HCT116 (cell line): ENCODE results near the gene SRGAP2C. TPM values are rescaled to one million over a fixed set of nuclear protein-coding genes. Genes with fewer than 3 reads are reported as not detected.

Source experiments
- ATAC-seq: fragments of 200-7000 bp; cut with Tn5 transposase; 2 replicates; pipeline ENCODE4 v1.9.1; 2020; ENCODE audit warnings: mild to moderate bottlenecking, moderate library complexity
- BruUV-seq: library from RNA; stranded (reverse); fragments of 400-500 nt; replicated peaks from 2 replicates; lab custom pipeline; 2021; lab: Mats Ljungman, UMichigan
- CTCF ChIA-PET: fragments of 300-600 bp; sonication (Branson Sonifier 250); formaldehyde crosslinking; loops from one replicate; lab custom pipeline; 2021; ENCODE audit warnings: antibody characterized with exemption; lab: Charles Lee
- POLR2A ChIA-PET: fragments of 300-600, 350-600 bp; sonication (Branson Sonifier 250); formaldehyde crosslinking; loops from one replicate; lab custom pipeline; 2021; ENCODE audit warnings: antibody characterized with exemption; lab: Charles Lee
- RAD21 ChIA-PET, 2 experiments: fragments of 300-600 bp; sonication (Branson Sonifier 250); formaldehyde crosslinking; loops; one replicate each; lab custom pipeline; 2023; ENCODE audit warnings: low total read pairs in 2 of 2; ENCODE audit not compliant: uncharacterized antibody in 2 of 2, unreplicated experiment in 2 of 2, low non-redundant PET in 1 of 2; lab: Charles Lee
- DNase-seq: peaks from one replicate; pipeline ENCODE4 v3.0.0-alpha.2; 2010; ENCODE audit warnings: low read depth, low spot score
- H2AFZ ChIP-seq: fragments of 200-600 bp; shearing (Covaris generic), sonication (generic); 2 replicates; pipeline ENCODE4 v1.6.1; 2017; ENCODE audit warnings: low read depth, mixed run types, mixed read lengths, antibody characterized with exemption, low read length; ENCODE audit not compliant: poor library complexity, severe bottlenecking
- H3K27ac ChIP-seq: 2 replicates; pipeline ENCODE4 v1.5.1; 2012; ENCODE audit warnings: low read depth, low read length
- H3K27me3 ChIP-seq: fragments of 200-600 bp; sonication (generic); 2 replicates; pipeline ENCODE4 v1.6.1; 2016; ENCODE audit warnings: mixed run types, low read length, mixed read lengths; ENCODE audit not compliant: insufficient read depth
- H3K36me3 ChIP-seq, 2 experiments: fragments of 200-500 bp in 1 of 2; fragments of 200-600 bp in 1 of 2; sonication (Bioruptor generic) in 1 of 2; sonication (generic) in 1 of 2; 2 replicates each; pipeline versions ENCODE4 v1.5.1 to v1.6.1; 2014 to 2016; ENCODE audit warnings: low read length in 2 of 2, inconsistent platforms in 1 of 2, mixed read lengths in 1 of 2, mixed run types in 1 of 2; ENCODE audit not compliant: insufficient read depth in 2 of 2, control insufficient read depth in 1 of 2
- H3K4me1 ChIP-seq, 2 experiments: fragments of 200-600 bp in 1 of 2; sonication (generic) in 1 of 2; 2 replicates each; pipeline versions ENCODE4 v1.5.1 to v1.6.1; 2012 to 2017; ENCODE audit warnings: low read length in 2 of 2, inconsistent platforms in 1 of 2, mild to moderate bottlenecking in 1 of 2, mixed read lengths in 1 of 2, mixed run types in 1 of 2, moderate library complexity in 1 of 2; ENCODE audit not compliant: insufficient read depth in 2 of 2, control insufficient read depth in 1 of 2
- H3K4me2 ChIP-seq: fragments of 200-600 bp; sonication (generic); 2 replicates; pipeline ENCODE4 v1.6.1; 2017; ENCODE audit warnings: mixed run types, low read length, mixed read lengths
- H3K4me3 ChIP-seq, 2 experiments: fragments of 200-600 bp in 1 of 2; sonication (generic) in 1 of 2; replicated peaks in 1 of 2; 2 replicates each; pipeline ENCODE4 v1.5.1; 2011 to 2016; ENCODE audit warnings: low read length in 2 of 2, control low read depth in 1 of 2, low read depth in 1 of 2, mild to moderate bottlenecking in 1 of 2, mixed read lengths in 1 of 2, mixed run types in 1 of 2
- H3K79me2 ChIP-seq: fragments of 200-600 bp; sonication (generic); 2 replicates; pipeline ENCODE4 v1.6.1; 2017; ENCODE audit warnings: mild to moderate bottlenecking, mixed run types, low read length, moderate library complexity, mixed read lengths; ENCODE audit not compliant: insufficient read depth
- H3K9ac ChIP-seq: fragments of 200-600 bp; sonication (generic); 2 replicates; pipeline ENCODE4 v1.6.1; 2016; ENCODE audit warnings: low read length, mixed read lengths
- H3K9me2 ChIP-seq: fragments of 200-600 bp; sonication (generic), shearing (Covaris generic); 2 replicates; pipeline ENCODE4 v1.6.1; 2017; ENCODE audit warnings: mixed run types, mild to moderate bottlenecking, moderate library complexity; ENCODE audit not compliant: insufficient read depth
- H3K9me3 ChIP-seq, 2 experiments: fragments of 200-500 bp in 1 of 2; fragments of 200-600 bp in 1 of 2; sonication (Bioruptor generic) in 1 of 2; sonication (generic) in 1 of 2; 2 replicates each; pipeline ENCODE4 v1.6.1; 2014 to 2017; ENCODE audit warnings: low read length in 2 of 2, mixed read lengths in 2 of 2, inconsistent platforms in 1 of 2, low read depth in 1 of 2, mild to moderate bottlenecking in 1 of 2, mixed run types in 1 of 2, moderate library complexity in 1 of 2; ENCODE audit not compliant: control insufficient read depth in 1 of 2, insufficient read depth in 1 of 2
- H4K20me1 ChIP-seq: fragments of 200-600 bp; sonication (generic), shearing (Covaris generic); 2 replicates; pipeline ENCODE4 v1.6.1; 2017; ENCODE audit warnings: mixed run types, mild to moderate bottlenecking, moderate library complexity; ENCODE audit not compliant: insufficient read depth
- CEBPB ChIP-seq: IDR thresholded peaks from 2 replicates; pipeline ENCODE4 v1.6.1; 2012; ENCODE audit warnings: low read depth
- EGR1 ChIP-seq: IDR thresholded peaks from 2 replicates; pipeline ENCODE4 v1.6.1; 2012; ENCODE audit warnings: low read depth
- EZH2 ChIP-seq: fragments of 200-600 bp; sonication (generic); IDR thresholded peaks from 2 replicates; pipeline ENCODE4 v1.6.1; 2017; ENCODE audit warnings: antibody characterized with exemption, mixed run types
- EZH2phosphoT487 ChIP-seq: fragments of 200-600 bp; IDR thresholded peaks from 2 replicates; pipeline ENCODE4 v1.6.1; 2018; ENCODE audit warnings: antibody characterized with exemption, borderline replicate concordance
- JUND ChIP-seq: IDR thresholded peaks from 2 replicates; pipeline ENCODE4 v1.6.1; 2012
- SRF ChIP-seq: IDR thresholded peaks from 2 replicates; pipeline ENCODE4 v1.6.1; 2012; ENCODE audit warnings: low read depth
- YY1 ChIP-seq: IDR thresholded peaks from 2 replicates; pipeline ENCODE4 v1.6.1; 2011; ENCODE audit warnings: low read length, low read depth, moderate library complexity, mild to moderate bottlenecking; ENCODE audit not compliant: insufficient replicate concordance; ENCODE audit errors: extremely low read depth
- ZBTB33 ChIP-seq: IDR thresholded peaks from 2 replicates; pipeline ENCODE4 v1.6.1; 2011; ENCODE audit warnings: mild to moderate bottlenecking, low read length, moderate library complexity; ENCODE audit not compliant: insufficient replicate concordance; ENCODE audit errors: extremely low read depth
- intact Hi-C: fragments of 100-400 bp; cut with micrococcal nuclease; formaldehyde crosslinking; loops from 2 replicates; pipeline ENCODE4 v1.10.0; 2022
- total RNA-seq: library from RNA; stranded (reverse); gene quantifications from one replicate; pipeline ENCODE4 v1.2.1, GENCODE V29; 2021; ENCODE audit not compliant: unreplicated experiment
- TF ChIP-seq, protein P1 (sequence below): IDR thresholded peaks from 2 replicates; pipeline ENCODE4 v1.6.1; 2012; ENCODE audit warnings: low read depth

SRGAP2C gene
- total RNA-seq, 1 experiment from 2014 or later = 21.3 TPM

GRCh38 chr1:121417325-121417923 lies 232.6 kb downstream of the SRGAP2C start:
- DNase-seq (no peak), ATAC-seq (no peak)
- Histone ChIP-seq H3K4me3 (no peak overlapping the region), H3K4me2 (no peak overlapping the region), H3K27ac (no peak overlapping the region), H3K27me3 (no peaks in the 10 kb centered on the region), H3K36me3 (no peaks in the 10 kb centered on the region), H3K4me1 (no peaks in the 10 kb centered on the region; a peak in 1 of 4 replicates), H3K9me2 (no peaks in the 10 kb centered on the region), H3K79me2 (no peaks in the 10 kb centered on the region), H3K9me3 (no peaks in the 10 kb centered on the region), H4K20me1 (no peaks in the 10 kb centered on the region), H3K9ac (no peak overlapping the region), H2AFZ (no peak overlapping the region)
- intact Hi-C loops = no loop called here
- ChIA-PET RAD21 (no interaction called here), POLR2A (no interaction called here), CTCF (no interaction called here)
- no peak for TF ChIP-seq YY1
- TF ChIP-seq CEBPB = no peak
- no peak for TF ChIP-seq SRF
- TF ChIP-seq, protein P1, sequence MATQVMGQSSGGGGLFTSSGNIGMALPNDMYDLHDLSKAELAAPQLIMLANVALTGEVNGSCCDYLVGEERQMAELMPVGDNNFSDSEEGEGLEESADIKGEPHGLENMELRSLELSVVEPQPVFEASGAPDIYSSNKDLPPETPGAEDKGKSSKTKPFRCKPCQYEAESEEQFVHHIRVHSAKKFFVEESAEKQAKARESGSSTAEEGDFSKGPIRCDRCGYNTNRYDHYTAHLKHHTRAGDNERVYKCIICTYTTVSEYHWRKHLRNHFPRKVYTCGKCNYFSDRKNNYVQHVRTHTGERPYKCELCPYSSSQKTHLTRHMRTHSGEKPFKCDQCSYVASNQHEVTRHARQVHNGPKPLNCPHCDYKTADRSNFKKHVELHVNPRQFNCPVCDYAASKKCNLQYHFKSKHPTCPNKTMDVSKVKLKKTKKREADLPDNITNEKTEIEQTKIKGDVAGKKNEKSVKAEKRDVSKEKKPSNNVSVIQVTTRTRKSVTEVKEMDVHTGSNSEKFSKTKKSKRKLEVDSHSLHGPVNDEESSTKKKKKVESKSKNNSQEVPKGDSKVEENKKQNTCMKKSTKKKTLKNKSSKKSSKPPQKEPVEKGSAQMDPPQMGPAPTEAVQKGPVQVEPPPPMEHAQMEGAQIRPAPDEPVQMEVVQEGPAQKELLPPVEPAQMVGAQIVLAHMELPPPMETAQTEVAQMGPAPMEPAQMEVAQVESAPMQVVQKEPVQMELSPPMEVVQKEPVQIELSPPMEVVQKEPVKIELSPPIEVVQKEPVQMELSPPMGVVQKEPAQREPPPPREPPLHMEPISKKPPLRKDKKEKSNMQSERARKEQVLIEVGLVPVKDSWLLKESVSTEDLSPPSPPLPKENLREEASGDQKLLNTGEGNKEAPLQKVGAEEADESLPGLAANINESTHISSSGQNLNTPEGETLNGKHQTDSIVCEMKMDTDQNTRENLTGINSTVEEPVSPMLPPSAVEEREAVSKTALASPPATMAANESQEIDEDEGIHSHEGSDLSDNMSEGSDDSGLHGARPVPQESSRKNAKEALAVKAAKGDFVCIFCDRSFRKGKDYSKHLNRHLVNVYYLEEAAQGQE = no peak
- no TSS peak for BruUV-seq

DNA sequence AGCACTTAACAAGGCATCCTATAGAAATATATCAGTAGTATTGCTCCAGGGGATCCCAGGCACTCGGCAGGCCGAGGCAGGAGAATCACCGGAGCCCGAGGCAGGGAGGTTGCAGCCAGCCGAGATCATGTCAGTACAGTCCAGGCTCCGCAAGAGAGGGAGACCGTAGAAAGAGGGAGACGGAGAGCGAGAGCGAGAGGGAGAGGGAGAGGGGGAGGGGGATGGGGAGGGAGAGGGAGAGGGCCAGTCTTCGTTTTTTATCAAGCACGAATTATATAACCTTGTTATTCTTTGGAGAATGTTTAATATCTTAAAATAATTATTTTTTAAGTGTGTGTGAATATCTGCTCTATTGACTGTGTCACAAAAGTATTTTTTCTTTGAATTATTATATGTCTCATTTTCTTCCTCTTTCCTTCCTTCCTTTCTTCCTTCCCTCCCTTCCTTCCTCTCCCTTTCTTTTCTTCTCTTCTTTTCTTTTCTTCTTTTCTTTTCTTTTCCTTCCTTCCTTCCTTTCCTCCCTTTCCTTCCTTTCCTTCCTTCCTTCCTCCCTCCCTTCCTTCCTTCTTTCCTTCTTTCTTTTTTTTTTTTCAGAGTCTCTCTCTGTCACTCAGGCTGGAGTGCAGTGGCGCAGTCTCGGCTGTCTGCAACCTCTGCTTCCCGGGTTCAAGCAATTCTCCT lies 233.7 kb downstream of the SRGAP2C start:
- no peak overlapping the region for H3K9ac ChIP-seq
- H3K36me3 ChIP-seq = no peaks in the 10 kb centered on the region
- H3K9me3 ChIP-seq = no peaks in the 10 kb centered on the region
- no peak overlapping the region for H3K4me3 ChIP-seq
- no peak overlapping the region for H2AFZ ChIP-seq
- intact Hi-C loops = no loop called here
- H3K9me2 ChIP-seq = no peaks in the 10 kb centered on the region
- H3K27me3 ChIP-seq = no peaks in the 10 kb centered on the region
- H4K20me1 ChIP-seq = no peaks in the 10 kb centered on the region
- H3K79me2 ChIP-seq = no peaks in the 10 kb centered on the region
- POLR2A ChIA-PET = no interaction called here
- H3K4me1 ChIP-seq = no peaks in the 10 kb centered on the region; a peak in 1 of 4 replicates
- ATAC-seq (no peak), DNase-seq (no peak)
- RAD21 ChIA-PET = no interaction called here
- H3K4me2 ChIP-seq = no peak overlapping the region
- no TSS peak for BruUV-seq
- CTCF ChIA-PET = no interaction called here
- no peak for TF ChIP-seq EGR1
- TF ChIP-seq, protein P1 = no peak
- no peak for TF ChIP-seq JUND
- TF ChIP-seq ZBTB33 = no peak
- no peak for TF ChIP-seq EZH2
- no peak for TF ChIP-seq EZH2phosphoT487
- H3K27ac ChIP-seq = no peak overlapping the region
